ENCODE results near the gene BEST3. TPM values are rescaled to one million over a fixed set of nuclear protein-coding genes. Genes with fewer than 3 reads are reported as not detected.

BEST3 gene
- total and polyA plus RNA-seq, 2 of the 4 experiments (the other 2 are of a cell fraction): under 0.01 to 0.07 TPM

DNA sequence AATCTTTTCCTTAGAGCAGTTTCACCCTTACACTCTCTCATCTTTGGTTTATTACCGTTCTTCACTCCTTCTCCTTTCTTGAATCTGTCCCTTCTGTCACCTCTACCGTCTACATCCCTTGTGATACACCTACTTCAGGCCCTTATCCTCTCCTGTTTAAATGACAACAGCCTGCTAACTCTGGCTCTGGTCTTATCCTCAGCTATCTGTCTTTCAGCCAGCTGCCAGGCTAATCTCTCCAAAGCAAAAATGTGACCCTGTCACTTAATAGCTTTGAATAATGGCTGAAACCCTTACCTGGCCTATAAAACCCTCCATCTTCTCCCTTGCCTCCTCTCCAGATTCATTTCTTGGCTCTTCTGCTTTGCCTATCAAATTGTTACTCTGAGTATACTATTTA is 32.3 kb downstream of the BEST3 start:
- Histone ChIP-seq H3K27me3 (ENCODE audit: control insufficient read depth, insufficient read depth, low read length) (peaks cover 2% of the 10 kb centered on the region; the same call in 1 of the 2 replicates), H2AFZ (replicated peaks; ENCODE audit: low read length, poor library complexity) (no peak overlapping the region), H2BK20ac (ENCODE audit: low read depth, low read length) (no peak overlapping the region), H3K14ac (replicated peaks; ENCODE audit: low read depth, low read length) (no peak overlapping the region), H3K4me2 (ENCODE audit: low read depth, low read length) (no peak overlapping the region), H2BK5ac (ENCODE audit: low read depth, low read length, poor library complexity, severe bottlenecking) (no peak overlapping the region), H2AK5ac (ENCODE audit: low read depth, low read length) (no peak overlapping the region), H3K79me1 (ENCODE audit: low read depth in 1 of 2, low read length in 2 of 2) (no peaks in the 10 kb centered on the region), H4K91ac (ENCODE audit: insufficient read depth, low read depth, low read length) (no peak overlapping the region), H4K8ac (ENCODE audit: low read depth in 2 of 2, low read length in 2 of 2) (no peak overlapping the region), H3K4ac (ENCODE audit: low read depth, low read length) (no peak overlapping the region), H4K5ac (ENCODE audit: low read depth, low read length) (no peak overlapping the region), H3K18ac (ENCODE audit: low read depth, low read length) (no peak overlapping the region), H3K9ac (ENCODE audit: low read depth, low read length) (no peak overlapping the region), H3K23ac (ENCODE audit: low read depth, low read length) (no peak overlapping the region), H2AK9ac (replicated peaks; ENCODE audit: low read depth, low read length, poor library complexity) (no peak overlapping the region), H3K56ac (ENCODE audit: extremely low read depth, insufficient read depth, low read length) (no peak overlapping the region), H3K36me3 (ENCODE audit: control insufficient read depth, insufficient read depth, low read length) (no peaks in the 10 kb centered on the region), H3K9me3 (ENCODE audit: control insufficient read depth, insufficient read depth, low read length) (no peaks in the 10 kb centered on the region), H3K27ac (ENCODE audit: insufficient read depth, low read length) (no peak overlapping the region), H2BK120ac (ENCODE audit: low read depth, low read length) (no peak overlapping the region), H2BK15ac (ENCODE audit: low read depth, low read length) (no peak overlapping the region), H4K20me1 (ENCODE audit: insufficient read depth, low read length) (no peaks in the 10 kb centered on the region), H3K9me1 (ENCODE audit: insufficient read depth, low read length) (no peaks in the 10 kb centered on the region), H3K4me1 (ENCODE audit: control insufficient read depth, insufficient read depth, low read length) (no peaks in the 10 kb centered on the region), H3K4me3 (ENCODE audit: insufficient read depth, low read depth, low read length) (no peak overlapping the region)
- no TSS peak for BruUV-seq (replicated peaks)
- TF ChIP-seq MAZ (IDR thresholded peaks at IDR 0.05; ENCODE audit: borderline replicate concordance, low read depth, low read length) (no peak), RAD21 (IDR thresholded peaks at IDR 0.05; ENCODE audit: low read length) (no peak), MAFK (IDR thresholded peaks at IDR 0.05; ENCODE audit: low read depth, low read length) (no peak), FOS (IDR thresholded peaks at IDR 0.05; ENCODE audit: low read depth, low read length) (no peak), SMC3 (IDR thresholded peaks at IDR 0.05; ENCODE audit: low read depth, low read length) (no peak), MXI1 (IDR thresholded peaks at IDR 0.05; ENCODE audit: borderline replicate concordance, low read depth, low read length) (no peak), NFE2L2 (IDR thresholded peaks at IDR 0.05; ENCODE audit: low read depth, low read length) (no peak), BHLHE40 (IDR thresholded peaks at IDR 0.05; ENCODE audit: low read depth, low read length) (no peak), POLR2A (IDR thresholded peaks at IDR 0.05; ENCODE audit: low read depth, low read length) (no peak), CEBPB (IDR thresholded peaks at IDR 0.05; ENCODE audit: low read depth, low read length) (no peak), RCOR1 (IDR thresholded peaks at IDR 0.05; ENCODE audit: insufficient replicate concordance, low read length) (no peak), CHD1 (IDR thresholded peaks at IDR 0.05; ENCODE audit: low read depth, low read length) (no peak)
- TF ChIP-seq, protein P1, sequence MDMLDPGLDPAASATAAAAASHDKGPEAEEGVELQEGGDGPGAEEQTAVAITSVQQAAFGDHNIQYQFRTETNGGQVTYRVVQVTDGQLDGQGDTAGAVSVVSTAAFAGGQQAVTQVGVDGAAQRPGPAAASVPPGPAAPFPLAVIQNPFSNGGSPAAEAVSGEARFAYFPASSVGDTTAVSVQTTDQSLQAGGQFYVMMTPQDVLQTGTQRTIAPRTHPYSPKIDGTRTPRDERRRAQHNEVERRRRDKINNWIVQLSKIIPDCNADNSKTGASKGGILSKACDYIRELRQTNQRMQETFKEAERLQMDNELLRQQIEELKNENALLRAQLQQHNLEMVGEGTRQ (IDR thresholded peaks at IDR 0.05; ENCODE audit: low read depth, low read length): no peak
- TF ChIP-seq, protein P2, sequence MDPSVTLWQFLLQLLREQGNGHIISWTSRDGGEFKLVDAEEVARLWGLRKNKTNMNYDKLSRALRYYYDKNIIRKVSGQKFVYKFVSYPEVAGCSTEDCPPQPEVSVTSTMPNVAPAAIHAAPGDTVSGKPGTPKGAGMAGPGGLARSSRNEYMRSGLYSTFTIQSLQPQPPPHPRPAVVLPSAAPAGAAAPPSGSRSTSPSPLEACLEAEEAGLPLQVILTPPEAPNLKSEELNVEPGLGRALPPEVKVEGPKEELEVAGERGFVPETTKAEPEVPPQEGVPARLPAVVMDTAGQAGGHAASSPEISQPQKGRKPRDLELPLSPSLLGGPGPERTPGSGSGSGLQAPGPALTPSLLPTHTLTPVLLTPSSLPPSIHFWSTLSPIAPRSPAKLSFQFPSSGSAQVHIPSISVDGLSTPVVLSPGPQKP (IDR thresholded peaks at IDR 0.05; ENCODE audit: borderline replicate concordance, low read depth, low read length): no peak
- no peak for ATAC-seq (ENCODE audit: low read depth)
- ChIA-PET CTCF (no interaction called here), POLR2A (ENCODE audit: unreplicated experiment) (no interaction called here)
- no peak for DNase-seq
- in situ Hi-C loops (cut with MboI; ENCODE audit: low sequenced_read_pairs) (no loop called here), dilution Hi-C loops (cut with HindIII; ENCODE audit: low sequenced_read_pairs, unreplicated experiment) (no loop called here), intact Hi-C loops (cut with micrococcal nuclease) (no loop called here)
- 55% methylated on average over 2 of the region's 2 CpGs; no CpG with 5 or more reads in 1 of the 2 experiments for WGBS, 2 experiments (ENCODE audit: extremely low coverage in 2 of 2, insufficient read length in 1 of 2)

All from IMR-90 (cell line).